Measurements from ENCODE around the gene ADAMTS14. TPM values are rescaled to one million over a fixed set of nuclear protein-coding genes. Genes with fewer than 3 reads are reported as not detected.

The ADAMTS14 gene
- total RNA-seq, 1 donor from 2014 or later = 19.4 TPM

- Histone ChIP-seq H3K27me3 (ENCODE audit: insufficient read depth, low read length) (no peaks in the 10 kb centered on the region), H3K4me2 (ENCODE audit: low read length) (no peak overlapping the region), H3K4me1 (ENCODE audit: insufficient read depth, low read length) (peaks cover 7% of the 10 kb centered on the region), H2AFZ (ENCODE audit: low read depth, low read length) (no peak overlapping the region), H4K20me1 (ENCODE audit: insufficient read depth, low read length) (no peaks in the 10 kb centered on the region), H3K4me3 (ENCODE audit: insufficient read depth, low read depth, low read length) (no peak overlapping the region), H3K36me3 (ENCODE audit: insufficient read depth, low read length) (no peaks in the 10 kb centered on the region), H3K9ac (ENCODE audit: low read length) (no peak overlapping the region), H3K79me2 (ENCODE audit: insufficient read depth, low read length) (no peaks in the 10 kb centered on the region), H3K27ac (ENCODE audit: low read depth, low read length) (no peak overlapping the region), H3K9me3 (ENCODE audit: insufficient read depth, low read depth, low read length) (no peaks in the 10 kb centered on the region)
- FAIRE-seq = no peak
- H3K27ac Mint-ChIP-seq (ENCODE audit: unreplicated experiment) = peak overlapping the region; percentile 10
- H3K4me3 Mint-ChIP-seq (ENCODE audit: unreplicated experiment) = no peak overlapping the region
- H3K4me1 Mint-ChIP-seq (ENCODE audit: low read depth, unreplicated experiment) = peaks cover 26% of the 10 kb centered on the region
- no peak for TF ChIP-seq CTCF (IDR thresholded peaks at IDR 0.05; ENCODE audit: insufficient read depth, low read depth, low read length)
- TF ChIP-seq EZH2 (IDR thresholded peaks at IDR 0.05; ENCODE audit: insufficient read depth, low read length) = no peak
- peaks cover 4% of the 10 kb centered on the region for H3K36me3 Mint-ChIP-seq (ENCODE audit: low read depth, unreplicated experiment)
- peaks cover 3% of the 10 kb centered on the region for H3K27me3 Mint-ChIP-seq (ENCODE audit: low read depth, unreplicated experiment)
- DNase-seq (ENCODE audit: low read depth) = no peak
- H3K9me3 Mint-ChIP-seq (ENCODE audit: unreplicated experiment) = no peaks in the 10 kb centered on the region
Measured at GRCh38 chr10:70809011-70809611, 136.8 kb downstream of the ADAMTS14 start.

- Histone ChIP-seq H3K79me2 (ENCODE audit: insufficient read depth, low read length) (no peaks in the 10 kb centered on the region), H4K20me1 (ENCODE audit: insufficient read depth, low read length) (no peaks in the 10 kb centered on the region), H3K4me3 (ENCODE audit: insufficient read depth, low read depth, low read length) (no peak overlapping the region), H3K4me2 (ENCODE audit: low read length) (no peak overlapping the region), H3K27me3 (ENCODE audit: insufficient read depth, low read length) (no peaks in the 10 kb centered on the region), H3K9ac (ENCODE audit: low read length) (no peak overlapping the region), H3K4me1 (ENCODE audit: insufficient read depth, low read length) (peaks cover 4% of the 10 kb centered on the region), H3K9me3 (ENCODE audit: insufficient read depth, low read depth, low read length) (no peaks in the 10 kb centered on the region), H3K27ac (ENCODE audit: low read depth, low read length) (no peak overlapping the region), H2AFZ (ENCODE audit: low read depth, low read length) (no peak overlapping the region), H3K36me3 (ENCODE audit: insufficient read depth, low read length) (no peaks in the 10 kb centered on the region)
- DNase-seq (ENCODE audit: low read depth) (peak; percentile 32), FAIRE-seq (no peak)
- TF ChIP-seq EZH2 (IDR thresholded peaks at IDR 0.05; ENCODE audit: insufficient read depth, low read length) = no peak
- no peak overlapping the region for H3K27ac Mint-ChIP-seq (ENCODE audit: unreplicated experiment)
- H3K27me3 Mint-ChIP-seq (ENCODE audit: low read depth, unreplicated experiment) = peaks cover 3% of the 10 kb centered on the region
- peaks cover 4% of the 10 kb centered on the region for H3K36me3 Mint-ChIP-seq (ENCODE audit: low read depth, unreplicated experiment)
- H3K4me3 Mint-ChIP-seq (ENCODE audit: unreplicated experiment) = no peak overlapping the region
- peaks cover 23% of the 10 kb centered on the region for H3K4me1 Mint-ChIP-seq (ENCODE audit: low read depth, unreplicated experiment)
- H3K9me3 Mint-ChIP-seq (ENCODE audit: unreplicated experiment) = no peaks in the 10 kb centered on the region
Measured at GRCh38 chr10:70809726-70810125, 137.4 kb downstream of the ADAMTS14 start.

DNA sequence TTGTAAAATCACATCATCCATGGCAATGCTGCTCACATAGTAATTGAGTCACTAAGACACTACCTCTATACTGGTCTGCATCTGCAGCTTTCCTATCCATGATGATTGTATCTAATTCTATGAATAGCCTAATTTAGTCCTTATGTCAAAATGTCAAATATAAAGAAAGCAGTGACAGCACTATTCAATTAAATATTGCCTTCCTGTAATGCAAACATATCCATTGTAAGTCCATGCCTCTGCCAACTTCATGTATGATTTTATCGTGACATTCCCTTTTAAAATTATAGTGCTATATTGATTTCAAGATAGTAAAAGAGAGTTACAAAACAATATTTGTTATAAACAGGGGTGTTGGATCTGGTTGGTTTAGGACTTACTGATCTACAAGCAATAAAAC, 138.7 kb downstream of the ADAMTS14 start:
- Histone ChIP-seq H3K9me3 (ENCODE audit: insufficient read depth, low read depth, low read length) (no peaks in the 10 kb centered on the region), H3K27me3 (ENCODE audit: insufficient read depth, low read length) (no peaks in the 10 kb centered on the region), H3K27ac (ENCODE audit: low read depth, low read length) (no peak overlapping the region), H3K4me2 (ENCODE audit: low read length) (no peak overlapping the region), H3K9ac (ENCODE audit: low read length) (no peak overlapping the region), H3K4me3 (ENCODE audit: insufficient read depth, low read depth, low read length) (no peak overlapping the region), H2AFZ (ENCODE audit: low read depth, low read length) (no peak overlapping the region), H3K79me2 (ENCODE audit: insufficient read depth, low read length) (no peaks in the 10 kb centered on the region), H3K4me1 (ENCODE audit: insufficient read depth, low read length) (peaks cover 3% of the 10 kb centered on the region), H3K36me3 (ENCODE audit: insufficient read depth, low read length) (no peaks in the 10 kb centered on the region), H4K20me1 (ENCODE audit: insufficient read depth, low read length) (no peaks in the 10 kb centered on the region)
- peaks cover 2% of the 10 kb centered on the region for H3K36me3 Mint-ChIP-seq (ENCODE audit: low read depth, unreplicated experiment)
- FAIRE-seq (no peak), DNase-seq (ENCODE audit: low read depth) (no peak)
- TF ChIP-seq CTCF (IDR thresholded peaks at IDR 0.05; ENCODE audit: insufficient read depth, low read depth, low read length) = no peak
- TF ChIP-seq EZH2 (IDR thresholded peaks at IDR 0.05; ENCODE audit: insufficient read depth, low read length) = no peak
- H3K9me3 Mint-ChIP-seq (ENCODE audit: unreplicated experiment) = no peaks in the 10 kb centered on the region
- H3K4me1 Mint-ChIP-seq (ENCODE audit: low read depth, unreplicated experiment) = peaks cover 24% of the 10 kb centered on the region
- H3K27me3 Mint-ChIP-seq (ENCODE audit: low read depth, unreplicated experiment) = peaks cover 3% of the 10 kb centered on the region
- no peak overlapping the region for H3K4me3 Mint-ChIP-seq (ENCODE audit: unreplicated experiment)
- H3K27ac Mint-ChIP-seq (ENCODE audit: unreplicated experiment) = no peak overlapping the region

Data from astrocyte (in vitro differentiated cells and primary cell).